Measurements from ENCODE around the gene SCN3A. TPM values are rescaled to one million over a fixed set of nuclear protein-coding genes. Genes with fewer than 3 reads are reported as not detected.

The SCN3A gene
- total and polyA plus RNA-seq, 10 of the 15 experiments (the other 5 are each of a cell fraction or from before 2014, with no cell fraction given): 0.04 to 0.34 (median 0.06) TPM; not detected in 3

DNA sequence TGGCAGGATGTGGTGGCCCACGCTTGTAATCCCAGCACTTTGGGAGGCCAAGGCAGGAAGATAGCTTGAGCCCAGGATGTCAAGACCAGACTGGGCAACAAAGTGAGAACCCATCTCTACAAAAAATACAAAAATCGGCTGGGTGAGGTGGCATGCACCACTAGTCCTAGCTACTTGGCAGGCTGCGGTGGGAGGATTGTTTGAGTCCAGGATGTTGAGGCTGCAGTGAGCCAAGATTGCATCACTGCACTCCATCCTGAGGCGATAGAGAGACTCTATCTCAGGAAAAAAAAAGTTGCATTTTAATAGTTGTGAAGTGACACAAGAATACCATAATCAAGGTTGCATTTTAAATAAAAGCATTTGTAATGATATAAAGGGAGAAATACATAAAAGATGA lies 124.4 kb downstream of the SCN3A start:
- ChIA-PET POLR2A (no interaction called here), CTCF (no interaction called here), RAD21 (ENCODE audit: unreplicated experiment) (no interaction called here), SMC1A (ENCODE audit: uncharacterized antibody, unreplicated experiment) (no interaction called here)
- FAIRE-seq (no peak), ATAC-seq (no peak), DNase-seq (ENCODE audit: low read depth, low spot score) (no peak)
- no peak overlapping the region for H3K4me3 ChIP-seq
- no peak overlapping the region for H3K4me2 ChIP-seq (ENCODE audit: control insufficient read depth, insufficient read depth)
- BruUV-seq (replicated peaks): no TSS peak
- H3K27me3 ChIP-seq (replicated peaks in 1 of 2; ENCODE audit: control insufficient read depth in 2 of 2, insufficient read depth in 2 of 2, low read length in 1 of 2): no peaks in the 10 kb centered on the region
- H3K79me2 ChIP-seq (ENCODE audit: control insufficient read depth, insufficient read depth, low read length): no peaks in the 10 kb centered on the region
- TF ChIP-seq, protein P1, sequence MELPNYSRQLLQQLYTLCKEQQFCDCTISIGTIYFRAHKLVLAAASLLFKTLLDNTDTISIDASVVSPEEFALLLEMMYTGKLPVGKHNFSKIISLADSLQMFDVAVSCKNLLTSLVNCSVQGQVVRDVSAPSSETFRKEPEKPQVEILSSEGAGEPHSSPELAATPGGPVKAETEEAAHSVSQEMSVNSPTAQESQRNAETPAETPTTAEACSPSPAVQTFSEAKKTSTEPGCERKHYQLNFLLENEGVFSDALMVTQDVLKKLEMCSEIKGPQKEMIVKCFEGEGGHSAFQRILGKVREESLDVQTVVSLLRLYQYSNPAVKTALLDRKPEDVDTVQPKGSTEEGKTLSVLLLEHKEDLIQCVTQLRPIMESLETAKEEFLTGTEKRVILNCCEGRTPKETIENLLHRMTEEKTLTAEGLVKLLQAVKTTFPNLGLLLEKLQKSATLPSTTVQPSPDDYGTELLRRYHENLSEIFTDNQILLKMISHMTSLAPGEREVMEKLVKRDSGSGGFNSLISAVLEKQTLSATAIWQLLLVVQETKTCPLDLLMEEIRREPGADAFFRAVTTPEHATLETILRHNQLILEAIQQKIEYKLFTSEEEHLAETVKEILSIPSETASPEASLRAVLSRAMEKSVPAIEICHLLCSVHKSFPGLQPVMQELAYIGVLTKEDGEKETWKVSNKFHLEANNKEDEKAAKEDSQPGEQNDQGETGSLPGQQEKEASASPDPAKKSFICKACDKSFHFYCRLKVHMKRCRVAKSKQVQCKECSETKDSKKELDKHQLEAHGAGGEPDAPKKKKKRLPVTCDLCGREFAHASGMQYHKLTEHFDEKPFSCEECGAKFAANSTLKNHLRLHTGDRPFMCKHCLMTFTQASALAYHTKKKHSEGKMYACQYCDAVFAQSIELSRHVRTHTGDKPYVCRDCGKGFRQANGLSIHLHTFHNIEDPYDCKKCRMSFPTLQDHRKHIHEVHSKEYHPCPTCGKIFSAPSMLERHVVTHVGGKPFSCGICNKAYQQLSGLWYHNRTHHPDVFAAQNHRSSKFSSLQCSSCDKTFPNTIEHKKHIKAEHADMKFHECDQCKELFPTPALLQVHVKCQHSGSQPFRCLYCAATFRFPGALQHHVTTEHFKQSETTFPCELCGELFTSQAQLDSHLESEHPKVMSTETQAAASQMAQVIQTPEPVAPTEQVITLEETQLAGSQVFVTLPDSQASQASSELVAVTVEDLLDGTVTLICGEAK (IDR thresholded peaks at IDR 0.05; ENCODE audit: borderline replicate concordance): no peak
- no peak for TF ChIP-seq CREM (IDR thresholded peaks at IDR 0.05; ENCODE audit: low read depth)
- TF ChIP-seq, protein P2, sequence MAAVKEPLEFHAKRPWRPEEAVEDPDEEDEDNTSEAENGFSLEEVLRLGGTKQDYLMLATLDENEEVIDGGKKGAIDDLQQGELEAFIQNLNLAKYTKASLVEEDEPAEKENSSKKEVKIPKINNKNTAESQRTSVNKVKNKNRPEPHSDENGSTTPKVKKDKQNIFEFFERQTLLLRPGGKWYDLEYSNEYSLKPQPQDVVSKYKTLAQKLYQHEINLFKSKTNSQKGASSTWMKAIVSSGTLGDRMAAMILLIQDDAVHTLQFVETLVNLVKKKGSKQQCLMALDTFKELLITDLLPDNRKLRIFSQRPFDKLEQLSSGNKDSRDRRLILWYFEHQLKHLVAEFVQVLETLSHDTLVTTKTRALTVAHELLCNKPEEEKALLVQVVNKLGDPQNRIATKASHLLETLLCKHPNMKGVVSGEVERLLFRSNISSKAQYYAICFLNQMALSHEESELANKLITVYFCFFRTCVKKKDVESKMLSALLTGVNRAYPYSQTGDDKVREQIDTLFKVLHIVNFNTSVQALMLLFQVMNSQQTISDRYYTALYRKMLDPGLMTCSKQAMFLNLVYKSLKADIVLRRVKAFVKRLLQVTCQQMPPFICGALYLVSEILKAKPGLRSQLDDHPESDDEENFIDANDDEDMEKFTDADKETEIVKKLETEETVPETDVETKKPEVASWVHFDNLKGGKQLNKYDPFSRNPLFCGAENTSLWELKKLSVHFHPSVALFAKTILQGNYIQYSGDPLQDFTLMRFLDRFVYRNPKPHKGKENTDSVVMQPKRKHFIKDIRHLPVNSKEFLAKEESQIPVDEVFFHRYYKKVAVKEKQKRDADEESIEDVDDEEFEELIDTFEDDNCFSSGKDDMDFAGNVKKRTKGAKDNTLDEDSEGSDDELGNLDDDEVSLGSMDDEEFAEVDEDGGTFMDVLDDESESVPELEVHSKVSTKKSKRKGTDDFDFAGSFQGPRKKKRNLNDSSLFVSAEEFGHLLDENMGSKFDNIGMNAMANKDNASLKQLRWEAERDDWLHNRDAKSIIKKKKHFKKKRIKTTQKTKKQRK (IDR thresholded peaks at IDR 0.05; ENCODE audit: low read depth, low read length): no peak
- TF ChIP-seq HDGF (IDR thresholded peaks at IDR 0.05): no peak
- no peaks in the 10 kb centered on the region for H4K20me1 ChIP-seq (ENCODE audit: control insufficient read depth, insufficient read depth)
- no peak overlapping the region for H2AFZ ChIP-seq (ENCODE audit: control insufficient read depth, low read depth, low read length)
- no peak overlapping the region for H3K9ac ChIP-seq (ENCODE audit: control insufficient read depth, insufficient read depth, low read length)
- no peak overlapping the region for H3K27ac ChIP-seq (ENCODE audit: control insufficient read depth, insufficient read depth)
- no peaks in the 10 kb centered on the region for H3K4me1 ChIP-seq (ENCODE audit: control insufficient read depth, insufficient read depth, low read length)
- intact Hi-C loops (cut with micrococcal nuclease; ENCODE audit: unreplicated experiment): no loop called here
- no peaks in the 10 kb centered on the region for H3K36me3 ChIP-seq (ENCODE audit: control insufficient read depth in 2 of 2, insufficient read depth in 2 of 2, low read length in 1 of 2)
- H3K9me3 ChIP-seq (replicated peaks; ENCODE audit: control insufficient read depth, insufficient read depth, low read length): no peaks in the 10 kb centered on the region; the same call in 2 of the 3 replicates
- WGBS (ENCODE audit: insufficient coverage, insufficient replicate concordance, low lambda C conversion rate, missing lambda C conversion rate): 18% methylated on average over 4 of the region's 4 CpGs
- in situ Hi-C loops (cut with MboI): no loop called here
